HEK293 (cell line): ENCODE results near the gene CRY2.

Experiments
- CTCF ChIA-PET: fragments of 350-600 bp; formaldehyde crosslinking; extraction: SDS; loops from one replicate; lab custom pipeline; 2021; ENCODE audit warnings: antibody characterized with exemption; lab: Yijun Ruan, JAX
- POLR2A ChIA-PET: fragments of 300-600 bp; formaldehyde crosslinking; extraction: SDS; loops from one replicate; lab custom pipeline; 2020; ENCODE audit warnings: antibody characterized with exemption, inconsistent platforms; lab: Yijun Ruan, JAX
- H3K27ac ChIP-seq: fragments of 200-500 bp; sonication (Bioruptor generic); 2 replicates; pipeline ENCODE4 v1.5.1; 2014; ENCODE audit warnings: low read depth, low read length, control low read depth, inconsistent platforms; ENCODE audit errors: extremely low read depth
- H3K36me3 ChIP-seq, 2 experiments: fragments of 200-500 bp in 1 of 2; sonication (Bioruptor generic) in 1 of 2; 1 replicate in 1 of 2; 2 replicates in 1 of 2; pipeline ENCODE4 v1.5.1; 2014 to 2017; ENCODE audit warnings: inconsistent platforms in 2 of 2, low read length in 2 of 2; ENCODE audit not compliant: control insufficient read depth in 2 of 2, insufficient read depth in 1 of 2
- H3K4me1 ChIP-seq: fragments of 200-500 bp; sonication (Bioruptor generic); 2 replicates; pipeline ENCODE4 v1.5.1; 2014; ENCODE audit warnings: mild to moderate bottlenecking, low read length, inconsistent platforms; ENCODE audit not compliant: control insufficient read depth, insufficient read depth
- H3K4me3 ChIP-seq: 2 replicates; pipeline ENCODE4 v1.5.1; 2011; ENCODE audit warnings: low read depth, mild to moderate bottlenecking, control low read depth, low read length, moderate library complexity
- H3K9me3 ChIP-seq: fragments of 200-500 bp; sonication (Bioruptor generic); 2 replicates; pipeline ENCODE4 v1.5.1; 2014; ENCODE audit warnings: low read depth, low read length, inconsistent platforms; ENCODE audit not compliant: control insufficient read depth, insufficient read depth
- GLI2 ChIP-seq: fragments of 450-650 bp; formaldehyde crosslinking; IDR thresholded peaks from 2 replicates; pipeline ENCODE4; 2017; ENCODE audit warnings: missing biosample characterization, missing genetic modification characterization, low read depth, borderline replicate concordance
- GLI4 ChIP-seq: fragments of 450-650 bp; formaldehyde crosslinking; IDR thresholded peaks from 2 replicates; pipeline ENCODE4 v1.5.1; 2016; ENCODE audit warnings: missing biosample characterization, missing genetic modification characterization
- IKZF3 ChIP-seq: fragments of 450-650 bp; IDR thresholded peaks from 2 replicates; pipeline ENCODE4 v1.5.0; 2018; ENCODE audit warnings: missing biosample characterization, mild to moderate bottlenecking, missing genetic modification characterization, moderate library complexity
- MYNN ChIP-seq: fragments of 450-650 bp; formaldehyde crosslinking; IDR thresholded peaks from 2 replicates; pipeline ENCODE4 v1.5.1; 2016; ENCODE audit warnings: missing biosample characterization, missing genetic modification characterization, borderline replicate concordance
- MZF1 ChIP-seq: fragments of 450-650 bp; formaldehyde crosslinking; IDR thresholded peaks from 2 replicates; pipeline ENCODE4 v1.5.1; 2017; ENCODE audit warnings: missing biosample characterization, missing genetic modification characterization, borderline replicate concordance
- OVOL3 ChIP-seq: fragments of 450-650 bp; formaldehyde crosslinking; IDR thresholded peaks from 2 replicates; pipeline ENCODE4 v1.5.1; 2016; ENCODE audit warnings: missing biosample characterization, missing genetic modification characterization
- RBAK ChIP-seq: fragments of 450-650 bp; formaldehyde crosslinking; IDR thresholded peaks from 2 replicates; pipeline ENCODE4 v1.5.1; 2016; ENCODE audit warnings: missing biosample characterization, missing genetic modification characterization
- REPIN1 ChIP-seq: fragments of 450-650 bp; formaldehyde crosslinking; IDR thresholded peaks from 2 replicates; pipeline ENCODE4 v1.5.1; 2017; ENCODE audit warnings: missing biosample characterization, missing genetic modification characterization, low read depth
- SP3 ChIP-seq: fragments of 450-650 bp; formaldehyde crosslinking; IDR thresholded peaks from 2 replicates; pipeline ENCODE4 v1.5.1; 2016; ENCODE audit warnings: missing biosample characterization, missing genetic modification characterization
- ZBTB1 ChIP-seq: fragments of 450-650 bp; formaldehyde crosslinking; IDR thresholded peaks from 2 replicates; pipeline ENCODE4 v1.5.1; 2016; ENCODE audit warnings: missing biosample characterization, missing genetic modification characterization
- ZBTB20 ChIP-seq: fragments of 450-650 bp; formaldehyde crosslinking; IDR thresholded peaks from 2 replicates; pipeline ENCODE4 v1.5.1; 2016; ENCODE audit warnings: missing biosample characterization, missing genetic modification characterization
- ZNF10 ChIP-seq: fragments of 450-650 bp; formaldehyde crosslinking; IDR thresholded peaks from 2 replicates; pipeline ENCODE4 v1.5.1; 2017; ENCODE audit warnings: missing biosample characterization, missing genetic modification characterization
- ZNF133 ChIP-seq: fragments of 450-650 bp; formaldehyde crosslinking; IDR thresholded peaks from 2 replicates; pipeline ENCODE4 v1.5.1; 2016; ENCODE audit warnings: missing biosample characterization, missing genetic modification characterization
- ZNF169 ChIP-seq: fragments of 450-650 bp; formaldehyde crosslinking; IDR thresholded peaks from 2 replicates; pipeline ENCODE4 v1.5.1; 2016; ENCODE audit warnings: missing biosample characterization, missing genetic modification characterization
- ZNF175 ChIP-seq: fragments of 450-650 bp; formaldehyde crosslinking; IDR thresholded peaks from 2 replicates; pipeline ENCODE4 v1.5.1; 2016; ENCODE audit warnings: missing biosample characterization, missing genetic modification characterization
- ZNF2 ChIP-seq: fragments of 450-650 bp; formaldehyde crosslinking; IDR thresholded peaks from 2 replicates; pipeline ENCODE4 v1.5.1; 2016; ENCODE audit warnings: missing biosample characterization, missing genetic modification characterization
- ZNF239 ChIP-seq: fragments of 450-650 bp; formaldehyde crosslinking; IDR thresholded peaks from 2 replicates; pipeline ENCODE4 v1.5.1; 2016; ENCODE audit warnings: missing biosample characterization, missing genetic modification characterization
- ZNF324 ChIP-seq: fragments of 450-650 bp; formaldehyde crosslinking; IDR thresholded peaks from 2 replicates; pipeline ENCODE4 v1.5.1; 2016; ENCODE audit warnings: missing biosample characterization, missing genetic modification characterization
- ZNF433 ChIP-seq: fragments of 450-650 bp; formaldehyde crosslinking; IDR thresholded peaks from 2 replicates; pipeline ENCODE4 v1.5.1; 2016; ENCODE audit warnings: missing biosample characterization, missing genetic modification characterization, low read depth
- ZNF488 ChIP-seq: fragments of 450-650 bp; formaldehyde crosslinking; IDR thresholded peaks from 2 replicates; pipeline ENCODE4 v1.5.1; 2016; ENCODE audit warnings: missing biosample characterization, missing genetic modification characterization
- ZNF530 ChIP-seq: fragments of 450-650 bp; formaldehyde crosslinking; IDR thresholded peaks from 2 replicates; pipeline ENCODE4 v1.5.1; 2016; ENCODE audit warnings: low read depth, missing biosample characterization, missing genetic modification characterization
- ZNF558 ChIP-seq: fragments of 450-650 bp; formaldehyde crosslinking; IDR thresholded peaks from 2 replicates; pipeline ENCODE4 v1.5.1; 2016; ENCODE audit warnings: missing biosample characterization, missing genetic modification characterization
- ZNF600 ChIP-seq: fragments of 450-650 bp; formaldehyde crosslinking; IDR thresholded peaks from 2 replicates; pipeline ENCODE4 v1.5.1; 2016; ENCODE audit warnings: missing biosample characterization, missing genetic modification characterization
- ZNF658 ChIP-seq: fragments of 450-650 bp; formaldehyde crosslinking; IDR thresholded peaks from 2 replicates; pipeline ENCODE4; 2016; ENCODE audit warnings: missing biosample characterization, missing genetic modification characterization
- ZNF660 ChIP-seq: fragments of 450-650 bp; IDR thresholded peaks from 2 replicates; pipeline ENCODE4 v1.5.1; 2018; ENCODE audit warnings: missing biosample characterization, mild to moderate bottlenecking, missing genetic modification characterization
- ZNF785 ChIP-seq: fragments of 450-650 bp; formaldehyde crosslinking; IDR thresholded peaks from 2 replicates; pipeline ENCODE4 v1.5.1; 2016; ENCODE audit warnings: missing biosample characterization, missing genetic modification characterization
- ZSCAN16 ChIP-seq: fragments of 450-650 bp; formaldehyde crosslinking; IDR thresholded peaks from 2 replicates; pipeline ENCODE4 v1.5.1; 2016; ENCODE audit warnings: missing biosample characterization, missing genetic modification characterization
- TF ChIP-seq, protein P1 (sequence below): fragments of 450-650 bp; formaldehyde crosslinking; optimal IDR thresholded peaks from 2 replicates; pipeline ENCODE3; 2016; ENCODE audit warnings: missing biosample characterization, mild to moderate bottlenecking, missing genetic modification characterization

Gene CRY2

GRCh38 chr11:45850446-45850845, 3.2 kb downstream of the CRY2 start:
- Histone ChIP-seq H3K4me1 (no peaks in the 10 kb centered on the region), H3K27ac (no peak overlapping the region), H3K9me3 (no peaks in the 10 kb centered on the region), H3K36me3 (no peaks in the 10 kb centered on the region), H3K4me3 (no peak overlapping the region)
- ChIA-PET POLR2A (no interaction called here), CTCF (interaction anchor here (0.8 to 3.0 kb wide), 3 partner anchors 8 to 22 kb away, joined by 3 to 11 read pairs (median 6); no protein-coding TSS in a partner anchor)
- TF ChIP-seq, protein P1, sequence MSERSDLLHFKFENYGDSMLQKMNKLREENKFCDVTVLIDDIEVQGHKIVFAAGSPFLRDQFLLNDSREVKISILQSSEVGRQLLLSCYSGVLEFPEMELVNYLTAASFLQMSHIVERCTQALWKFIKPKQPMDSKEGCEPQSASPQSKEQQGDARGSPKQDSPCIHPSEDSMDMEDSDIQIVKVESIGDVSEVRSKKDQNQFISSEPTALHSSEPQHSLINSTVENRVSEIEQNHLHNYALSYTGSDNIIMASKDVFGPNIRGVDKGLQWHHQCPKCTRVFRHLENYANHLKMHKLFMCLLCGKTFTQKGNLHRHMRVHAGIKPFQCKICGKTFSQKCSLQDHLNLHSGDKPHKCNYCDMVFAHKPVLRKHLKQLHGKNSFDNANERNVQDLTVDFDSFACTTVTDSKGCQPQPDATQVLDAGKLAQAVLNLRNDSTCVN: no peak
- TF ChIP-seq ZBTB20 (tag by site-specific recombination): no peak

DNA sequence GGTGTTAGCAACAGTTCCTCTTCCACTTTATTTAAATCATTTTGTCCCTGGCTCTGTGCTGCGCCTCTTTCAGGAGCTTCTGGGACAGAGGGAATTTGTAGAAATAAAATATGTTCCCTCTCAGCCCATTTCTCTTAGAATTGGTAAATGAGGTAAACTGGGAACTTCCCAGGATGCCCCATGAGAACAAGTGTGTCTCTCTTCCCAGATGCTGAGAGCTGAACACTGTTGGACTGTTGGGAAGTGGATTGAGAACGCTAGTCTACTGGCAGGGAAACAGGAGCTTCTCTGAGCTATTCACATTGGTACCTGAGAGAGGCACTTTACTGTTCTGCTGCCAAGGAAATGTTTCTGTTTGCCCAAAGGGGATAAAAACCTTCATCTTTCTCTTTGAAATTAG, 4.0 kb downstream of the CRY2 start:
- Histone ChIP-seq H3K27ac (no peak overlapping the region), H3K36me3 (peaks cover 0 to 3% of the 10 kb centered on the region in 2 experiments; a peak in 1 of 3 replicates), H3K4me3 (no peak overlapping the region), H3K9me3 (no peaks in the 10 kb centered on the region), H3K4me1 (no peaks in the 10 kb centered on the region)
- ChIA-PET CTCF (interaction anchor here (0.7 to 3.0 kb wide), 4 partner anchors 9 to 464 kb away, joined by 3 to 11 read pairs (median 6); no protein-coding TSS in a partner anchor), POLR2A (no interaction called here)
- TF ChIP-seq RBAK (tag by site-specific recombination) (no peak), ZNF169 (tag by site-specific recombination) (no peak), MYNN (tag by site-specific recombination) (no peak), ZNF785 (no peak), ZSCAN16 (no peak), REPIN1 (tag by site-specific recombination) (no peak), ZNF433 (tag by site-specific recombination) (no peak), GLI4 (tag by site-specific recombination) (no peak), OVOL3 (no peak), ZNF660 (no peak), ZNF10 (no peak), MZF1 (tag by site-specific recombination) (no peak), ZNF530 (no peak), ZBTB1 (tag by site-specific recombination) (no peak), IKZF3 (tag by site-specific recombination) (no peak), ZNF558 (no peak), ZNF600 (tag by site-specific recombination) (no peak), ZNF658 (no peak), ZNF239 (tag by site-specific recombination) (no peak)

DNA sequence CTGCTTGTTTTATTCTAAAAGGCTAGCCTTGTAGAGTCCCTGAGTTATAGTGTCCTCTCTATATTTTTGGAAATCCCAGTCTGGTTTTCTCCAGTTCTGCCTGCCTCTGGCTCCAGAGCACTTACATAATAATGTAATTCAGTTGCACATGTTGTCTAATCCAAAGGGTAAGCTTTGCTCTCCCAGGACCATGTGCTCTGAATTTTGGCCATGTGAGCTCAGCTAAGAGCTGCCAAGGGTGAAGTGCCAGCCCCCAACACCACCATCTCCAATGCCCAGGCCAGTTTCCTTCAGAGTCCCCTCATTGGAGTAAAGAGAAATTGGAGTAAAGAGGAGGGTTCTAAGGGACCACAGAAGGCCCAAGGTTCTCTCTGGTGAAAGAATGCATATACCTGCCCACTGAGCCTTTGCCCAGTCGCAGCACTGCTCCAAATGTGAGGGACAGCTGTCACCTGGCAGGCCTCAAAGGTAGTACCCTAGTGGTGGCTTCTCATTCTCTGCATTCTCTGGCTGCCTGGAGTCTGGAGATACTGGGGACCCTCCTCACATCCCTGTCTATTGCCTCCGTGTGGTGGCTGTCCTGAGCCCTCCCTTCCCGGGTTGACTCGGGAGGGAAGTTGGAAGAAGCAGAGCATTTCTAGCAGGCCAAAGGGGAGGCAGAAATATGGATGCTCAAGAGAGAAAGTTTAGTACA, 4.9 kb downstream of the CRY2 start:
- no peak overlapping the region for H3K4me3 ChIP-seq
- H3K27ac ChIP-seq: no peak overlapping the region
- CTCF ChIA-PET: interaction anchor here (0.6 to 3.0 kb wide), 3 partner anchors 10 to 1252 kb away, joined by 3 to 11 read pairs (median 6); no protein-coding TSS in a partner anchor
- H3K9me3 ChIP-seq: no peaks in the 10 kb centered on the region
- TF ChIP-seq GLI2 (tag by site-specific recombination) (no peak), ZNF175 (tag by site-specific recombination) (no peak), ZNF133 (tag by site-specific recombination) (no peak), ZNF324 (tag by site-specific recombination) (no peak), ZNF169 (tag by site-specific recombination) (no peak), ZNF2 (tag by site-specific recombination) (no peak), SP3 (tag by site-specific recombination) (no peak), ZNF658 (no peak), ZNF488 (tag by site-specific recombination) (no peak)
- POLR2A ChIA-PET: no interaction called here
- no peaks in the 10 kb centered on the region for H3K4me1 ChIP-seq
- peaks cover 0 to 8% of the 10 kb centered on the region in 2 experiments; a peak in 1 of 3 replicates for H3K36me3 ChIP-seq
